Measurements from ENCODE around the gene GORASP1.

GORASP1 gene

DNA sequence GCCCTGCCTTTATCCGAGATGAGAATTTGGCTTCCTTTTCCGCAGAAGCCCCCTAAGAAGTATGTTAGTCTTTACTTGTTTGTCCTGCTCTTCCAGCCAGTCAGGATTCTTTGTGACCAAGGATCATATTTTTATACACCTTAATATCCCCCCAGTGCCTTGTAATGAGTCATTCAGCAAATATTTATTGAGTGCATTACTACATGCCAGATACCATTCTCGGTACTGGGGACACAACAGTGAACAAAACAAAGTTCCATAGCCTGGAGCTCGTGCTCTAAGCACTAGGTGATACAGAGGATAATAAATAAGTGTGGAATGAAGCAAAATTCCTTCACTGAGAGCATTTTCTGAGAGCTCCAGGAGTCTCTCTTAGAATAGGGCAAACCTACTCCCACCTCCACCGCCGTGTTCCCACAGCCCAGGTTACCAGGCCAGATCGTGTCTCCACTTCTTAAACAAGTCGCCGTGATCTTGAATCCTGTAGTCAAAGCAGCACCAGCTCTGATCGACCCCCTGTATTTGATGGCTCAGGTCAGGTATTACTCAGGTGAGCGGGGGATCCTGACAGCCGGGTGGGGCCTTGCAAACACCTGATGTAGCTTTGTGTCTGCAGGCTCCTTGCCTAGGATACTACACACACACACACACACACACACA is 18.5 kb upstream of the GORASP1 start:
- no peak for DNase-seq (ENCODE audit: low spot score)

GRCh38 chr3:39124876-39125840 is 17.7 kb upstream of the GORASP1 start:
- peak; percentile 69 for DNase-seq (ENCODE audit: low spot score)

- DNase-seq (ENCODE audit: low spot score), result no peak
Measured at GRCh38 chr3:39122813-39123212, 15.4 kb upstream of the GORASP1 start.

DNA sequence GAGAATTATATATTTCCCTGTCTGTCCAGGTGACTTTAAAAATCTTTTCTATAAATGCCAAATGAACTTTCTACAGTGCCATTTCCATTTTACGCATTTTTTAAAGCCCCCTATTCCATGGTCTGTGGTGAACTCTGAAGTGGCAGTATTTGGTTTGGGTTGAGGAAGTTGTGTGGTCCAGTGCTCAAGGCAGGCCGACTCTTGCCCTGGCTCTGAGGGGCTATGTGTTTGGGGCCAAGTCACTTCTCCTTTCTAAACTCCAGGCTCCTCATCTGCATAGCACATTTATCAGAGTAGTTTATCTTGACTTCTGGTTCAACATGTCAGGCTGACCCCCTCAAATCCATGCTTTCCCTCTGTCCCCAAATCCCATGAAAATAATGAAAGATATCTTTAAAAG is 14.2 kb upstream of the GORASP1 start:
- DNase-seq (ENCODE audit: low spot score), result no peak

DNA sequence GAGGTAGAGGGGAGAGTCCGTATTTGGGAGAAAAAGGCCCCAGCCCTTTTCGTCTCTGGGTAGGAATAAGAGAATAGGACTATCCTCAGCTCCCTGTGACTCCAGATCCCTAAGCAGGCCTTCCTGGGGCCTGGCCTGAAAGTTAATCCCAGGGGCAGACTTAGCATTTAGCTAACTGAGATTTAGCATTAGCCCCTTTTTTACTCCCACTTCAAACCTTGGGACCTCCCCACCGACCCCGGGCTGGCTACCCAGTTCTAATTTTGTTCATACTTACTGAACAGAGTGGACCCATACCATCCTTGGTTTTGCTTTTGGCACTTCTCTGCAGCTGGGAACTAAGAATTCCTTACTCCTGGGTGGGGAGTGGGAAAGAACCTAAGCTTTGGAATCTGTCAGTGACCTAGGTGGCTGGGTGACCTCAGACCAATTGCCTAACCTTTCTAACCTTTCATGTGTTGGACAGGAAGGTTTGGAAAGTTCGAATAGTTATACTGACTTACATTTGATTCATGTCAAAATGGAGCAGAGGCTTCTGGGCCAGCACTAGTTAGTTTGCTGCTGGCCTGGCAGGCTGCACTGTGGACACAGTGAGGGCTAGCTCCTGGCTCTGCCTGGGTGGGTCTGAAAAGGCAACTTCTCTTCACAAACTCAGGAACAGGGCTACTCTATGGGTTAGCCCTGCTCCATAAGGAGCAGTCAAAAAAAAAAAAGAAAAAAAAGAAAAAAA is 11.7 kb upstream of the GORASP1 start:
- DNase-seq (ENCODE audit: low spot score), result no peak

- no peak for DNase-seq (ENCODE audit: low spot score)
Measured at GRCh38 chr3:39118079-39118478, 10.7 kb upstream of the GORASP1 start.

- no peak for DNase-seq (ENCODE audit: low spot score)
Measured at GRCh38 chr3:39115870-39116269, 8.4 kb upstream of the GORASP1 start.

DNA sequence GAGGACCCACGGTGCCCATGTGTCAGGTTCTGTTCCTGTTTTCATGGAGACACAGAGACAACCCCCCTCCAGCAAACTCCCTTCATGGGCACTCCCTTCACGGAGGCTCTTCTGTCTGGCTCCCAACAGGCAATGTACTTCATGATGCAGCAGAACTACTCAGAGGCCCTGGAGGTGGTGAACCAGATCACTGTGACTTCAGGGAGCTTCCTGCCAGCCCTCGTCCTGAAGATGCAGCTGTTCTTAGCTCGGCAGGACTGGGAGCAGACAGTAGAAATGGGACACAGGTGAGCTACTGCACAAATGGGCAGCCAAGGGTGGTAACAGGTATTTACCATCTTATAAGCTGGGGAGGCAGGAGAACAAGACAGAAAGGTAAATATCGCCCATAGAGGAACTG is 7.0 kb upstream of the GORASP1 start:
- no peak for DNase-seq (ENCODE audit: low spot score)

- no peak for DNase-seq (ENCODE audit: low spot score)
Measured at GRCh38 chr3:39113291-39113690, 5.9 kb upstream of the GORASP1 start.

GRCh38 chr3:39112535-39112934 is 5.1 kb upstream of the GORASP1 start:
- DNase-seq (ENCODE audit: low spot score), result no peak

GRCh38 chr3:39112113-39112512 is 4.7 kb upstream of the GORASP1 start:
- DNase-seq (ENCODE audit: low spot score), result no peak

GRCh38 chr3:39110041-39110639 is 2.7 kb upstream of the GORASP1 start:
- no peak for DNase-seq (ENCODE audit: low spot score)

DNA sequence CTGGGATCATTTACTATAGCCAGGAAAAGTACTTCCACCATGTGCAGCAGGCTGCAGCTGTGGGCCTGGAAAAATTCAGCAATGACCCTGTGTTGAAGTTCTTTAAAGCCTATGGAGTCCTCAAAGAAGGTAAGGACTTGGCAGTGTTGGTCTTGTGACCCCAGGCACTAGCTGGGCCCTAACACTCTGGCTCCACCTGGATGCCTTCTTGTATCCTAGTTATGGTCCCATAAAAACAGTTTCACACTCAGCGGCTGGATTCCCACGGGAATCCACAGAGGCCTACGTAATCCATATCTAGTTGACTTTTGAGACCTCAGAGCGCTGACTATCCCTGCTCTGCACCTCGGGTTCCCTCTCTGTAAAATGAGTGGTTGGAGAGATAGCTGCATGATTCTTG is 1.7 kb upstream of the GORASP1 start:
- no peak for DNase-seq (ENCODE audit: low spot score)

DNA sequence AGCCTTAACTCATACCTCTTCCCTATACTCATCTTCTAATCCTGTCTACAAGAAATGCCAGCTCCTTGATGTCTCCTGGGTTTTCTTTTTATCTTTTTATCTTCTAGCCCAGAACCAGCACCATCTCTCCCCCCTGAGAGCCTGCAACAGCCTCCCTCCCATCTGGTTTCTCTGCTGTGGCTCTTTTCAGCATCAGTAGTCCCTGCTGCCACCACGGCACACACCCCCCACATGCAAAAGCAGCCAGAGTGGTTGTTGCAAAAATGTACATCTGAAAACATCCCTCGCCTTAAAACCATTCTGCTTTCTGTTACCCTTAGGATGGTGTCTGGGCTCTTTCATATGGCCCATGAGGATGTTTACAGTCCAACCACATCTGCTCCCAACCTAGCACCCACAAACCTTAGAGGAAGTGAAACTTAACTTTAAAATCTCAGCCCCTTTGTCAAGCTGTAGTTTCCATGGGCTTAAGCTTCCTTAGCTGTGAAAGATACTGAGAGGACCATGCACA is 828 bp upstream of the GORASP1 start:
- DNase-seq (ENCODE audit: low spot score), result no peak

DNA sequence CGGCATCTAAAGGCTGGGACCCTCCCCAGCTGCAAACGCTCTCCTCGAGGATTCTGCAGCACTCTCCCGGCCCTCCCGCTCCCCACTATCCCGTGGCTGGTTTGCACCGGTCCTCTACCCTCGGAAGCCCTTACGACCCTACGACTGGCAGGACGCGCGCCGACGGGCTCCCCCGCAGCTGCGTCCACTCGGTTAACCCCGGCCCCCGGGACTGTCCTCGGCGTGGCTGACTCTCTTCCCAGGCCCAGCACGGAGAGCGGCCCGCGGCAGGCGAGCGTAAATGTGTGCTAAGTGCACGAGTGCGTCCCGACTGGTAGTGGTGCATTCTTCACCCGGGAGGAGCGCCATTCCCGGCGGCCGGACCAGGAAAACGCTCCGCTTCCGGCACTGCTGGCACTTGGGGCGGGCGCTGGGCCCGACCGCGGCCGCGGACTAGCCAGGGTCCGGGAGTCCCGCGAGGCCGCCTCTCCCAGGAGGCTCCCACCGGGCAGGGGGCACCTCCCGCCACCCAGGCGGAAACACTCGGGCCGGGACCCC is 508 bp downstream of the GORASP1 start:
- DNase-seq (ENCODE audit: low spot score), result peak; percentile 87

- peak; percentile 57 for DNase-seq (ENCODE audit: low spot score)
Measured at GRCh38 chr3:39106281-39106811, 1.1 kb downstream of the GORASP1 start.

DNA sequence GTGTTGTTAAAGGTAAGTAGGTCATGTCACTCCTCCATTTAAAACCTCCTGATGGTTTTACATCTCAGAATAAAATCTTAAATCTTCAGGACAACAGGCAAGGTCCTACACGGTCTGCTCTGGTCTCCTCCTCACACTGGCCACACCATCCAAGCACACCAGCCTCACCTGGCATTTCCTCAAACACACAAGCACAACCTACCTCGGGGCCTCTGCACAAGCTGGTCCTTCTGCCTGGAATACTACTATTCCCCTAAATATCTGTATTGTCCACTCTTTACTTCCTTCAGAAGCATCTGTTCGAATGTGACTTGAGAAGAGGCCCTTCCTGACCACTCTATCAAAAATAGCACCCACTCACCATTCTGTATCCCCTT is 1.8 kb downstream of the GORASP1 start:
- DNase-seq (ENCODE audit: low spot score), result no peak

DNA sequence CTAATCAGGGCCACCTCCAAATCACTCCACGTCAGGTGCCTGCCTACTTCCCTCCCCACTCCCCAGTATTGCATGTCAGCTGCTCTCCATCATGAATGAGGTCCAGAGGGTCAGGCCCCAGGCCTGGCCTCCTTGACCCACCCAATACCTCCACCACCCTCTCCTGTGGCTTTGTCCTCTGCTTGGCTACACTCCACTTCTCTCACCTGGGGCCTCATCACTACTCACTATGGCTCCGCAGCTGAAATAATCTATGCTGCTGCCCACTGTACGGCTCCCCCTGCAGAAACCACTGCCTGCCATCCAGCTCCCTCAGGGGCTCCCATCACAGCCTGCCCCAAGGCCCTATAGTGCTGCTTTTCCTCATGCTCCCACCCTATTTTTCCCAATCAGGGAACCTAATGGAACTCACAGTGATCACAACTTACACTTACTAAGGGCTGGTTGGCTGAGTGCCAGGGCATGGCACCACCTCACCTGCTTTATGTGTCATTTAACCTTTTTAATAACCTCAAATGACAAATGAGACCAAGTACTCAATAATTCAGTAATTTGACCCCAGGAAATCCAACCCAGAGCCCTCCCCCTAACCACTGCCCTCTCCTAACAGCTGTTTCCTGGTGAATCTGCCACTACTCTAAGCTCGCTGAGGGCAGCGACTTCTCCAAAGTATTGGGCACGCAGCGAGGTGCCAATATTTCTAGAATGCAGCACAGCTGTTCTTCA is 2.3 kb downstream of the GORASP1 start:
- no peak for DNase-seq (ENCODE audit: low spot score)

GRCh38 chr3:39103791-39104552 is 3.5 kb downstream of the GORASP1 start:
- DNase-seq (ENCODE audit: low spot score), result no peak

GRCh38 chr3:39103324-39103693 is 4.1 kb downstream of the GORASP1 start:
- no peak for DNase-seq (ENCODE audit: low spot score)

Measured in AG20443 (cell line).